Activated CD4-positive, alpha-beta T cell treated with anti-CD3 and anti-CD28 coated beads for 36 hours (primary cell): Measurements from ENCODE around the gene YJEFN3. TPM values are rescaled to one million over a fixed set of nuclear protein-coding genes. Genes with fewer than 3 reads are reported as not detected.
A peak's percentile ranks its signal among the peaks of the same experiment; 100 is the strongest.

ENCODE experiments used
- ATAC-seq: fragments of 200-7000 bp; cut with Tn5 transposase; one replicate; pipeline ENCODE4 v1.10.0; 2021; ENCODE audit warnings: mild to moderate bottlenecking, moderate library complexity
- CTCF ChIA-PET: fragments of 350-600 bp; sonication (Branson Sonifier 250); formaldehyde crosslinking; loops from one replicate; lab custom pipeline; 2021; ENCODE audit warnings: antibody characterized with exemption; lab: Charles Lee
- POLR2A ChIA-PET: fragments of 350-600 bp; sonication (Branson Sonifier 250); formaldehyde crosslinking; loops from one replicate; lab custom pipeline; 2021; ENCODE audit warnings: antibody characterized with exemption, inconsistent platforms; lab: Charles Lee
- DNase-seq: peaks from one replicate; pipeline ENCODE4 v3.0.0-alpha.2; 2020
- H3K27ac Mint-ChIP-seq: one replicate; pipeline ENCODE4 v1.8.0; 2021; ENCODE audit warnings: mixed read lengths
- H3K27me3 Mint-ChIP-seq: one replicate; pipeline ENCODE4 v1.8.0; 2021; ENCODE audit warnings: mixed read lengths
- H3K36me3 Mint-ChIP-seq: one replicate; pipeline ENCODE4 v1.8.0; 2021; ENCODE audit warnings: low read depth, mixed read lengths
- H3K4me1 Mint-ChIP-seq: one replicate; pipeline ENCODE4 v1.8.0; 2021; ENCODE audit warnings: mixed read lengths
- H3K4me3 Mint-ChIP-seq: one replicate; pipeline ENCODE4 v1.8.0; 2021; ENCODE audit warnings: mild to moderate bottlenecking, moderate library complexity, mixed read lengths
- H3K9me3 Mint-ChIP-seq: one replicate; pipeline ENCODE4 v1.8.0; 2021; ENCODE audit warnings: low read depth, mixed read lengths
- intact Hi-C, 2 experiments: fragments of 100-400 bp; cut with DNase I in 1 of 2; cut with micrococcal nuclease in 1 of 2; formaldehyde crosslinking; loops; one replicate each; pipeline versions ENCODE4 v1.14.2 to v1.15.1; 2022 to 2024; cut with DNase I, micrococcal nuclease
- total RNA-seq, 2 experiments: library from RNA; stranded (reverse); gene quantifications; one replicate each; pipeline ENCODE4 v1.2.3, GENCODE V29; 2021

Gene YJEFN3
- total RNA-seq, 2 experiments from 2014 or later = 10.7 to 11.4 TPM

GRCh38 chr19:19579533-19580361 lies 51.0 kb downstream of the YJEFN3 start:
- DNase-seq (peak; percentile 15), ATAC-seq (peak; percentile 36)
- intact Hi-C loops = no loop called here
- Mint-ChIP-seq H3K9me3 (no peaks in the 10 kb centered on the region), H3K4me3 (no peak overlapping the region), H3K36me3 (peaks cover 5% of the 10 kb centered on the region), H3K4me1 (peaks cover 6% of the 10 kb centered on the region), H3K27me3 (no peaks in the 10 kb centered on the region), H3K27ac (no peak overlapping the region)
- CTCF ChIA-PET = interaction anchor here (1.2 to 1.7 kb wide), 2 partner anchors 24 to 26 kb away, joined by 3 to 4 read pairs; no protein-coding TSS in a partner anchor
- POLR2A ChIA-PET = no interaction called here

DNA sequence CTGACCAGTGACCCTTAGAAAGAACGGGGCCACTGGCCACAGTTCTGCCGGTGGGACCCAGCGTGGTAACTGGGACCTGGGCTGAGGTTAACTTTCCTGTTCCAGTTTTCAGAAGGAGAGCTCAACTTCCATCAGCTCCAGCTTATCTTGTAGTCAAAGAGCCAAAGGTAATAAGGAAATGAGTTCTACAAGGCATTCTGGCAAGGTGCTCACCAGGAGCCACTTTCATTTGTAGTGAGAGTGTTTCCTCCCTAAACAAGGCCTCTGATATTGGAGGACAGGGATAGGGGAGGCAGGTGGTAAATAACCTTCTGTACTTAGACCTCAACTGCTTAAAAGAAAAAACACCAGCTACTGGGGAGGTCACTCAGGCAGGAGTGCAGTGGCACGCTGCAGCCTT lies 51.7 kb downstream of the YJEFN3 start:
- no peak overlapping the region for H3K4me3 Mint-ChIP-seq
- H3K4me1 Mint-ChIP-seq = peaks cover 6% of the 10 kb centered on the region
- H3K27me3 Mint-ChIP-seq = no peaks in the 10 kb centered on the region
- POLR2A ChIA-PET = no interaction called here
- intact Hi-C loops = no loop called here
- CTCF ChIA-PET = interaction anchor here (0.6 to 1.7 kb wide), 3 partner anchors 27 to 322 kb away, joined by 3 to 4 read pairs (median 4); no protein-coding TSS in a partner anchor
- peaks cover 6% of the 10 kb centered on the region for H3K36me3 Mint-ChIP-seq
- ATAC-seq (no peak), DNase-seq (no peak)
- no peaks in the 10 kb centered on the region for H3K9me3 Mint-ChIP-seq
- peak overlapping the region; percentile 37 for H3K27ac Mint-ChIP-seq

- POLR2A ChIA-PET = no interaction called here
- intact Hi-C loops = no loop called here
These were observed 52.7 kb downstream of the YJEFN3 start for GRCh38 chr19:19581391-19581790.

DNA sequence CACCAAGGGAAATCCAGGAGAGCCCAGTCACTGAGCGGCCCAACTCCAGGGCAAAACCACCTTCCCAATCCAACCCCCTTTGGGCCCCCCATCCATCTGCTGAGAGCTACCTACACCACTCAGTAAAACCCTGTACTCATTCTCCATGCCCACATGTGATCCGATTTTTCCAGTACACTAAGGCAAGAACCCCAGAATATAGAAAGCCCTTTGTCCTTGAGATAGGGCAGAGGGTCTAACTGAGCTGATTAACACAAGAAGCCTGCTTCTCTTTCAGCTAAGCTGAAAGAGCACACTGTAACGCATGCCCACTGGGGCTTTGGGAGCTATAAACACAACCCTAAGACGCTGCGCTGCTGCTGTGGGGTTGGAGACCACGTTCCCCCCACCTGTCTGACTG lies 53.8 kb downstream of the YJEFN3 start:
- peaks cover 9% of the 10 kb centered on the region for H3K36me3 Mint-ChIP-seq
- H3K27ac Mint-ChIP-seq = no peak overlapping the region
- peaks cover 10% of the 10 kb centered on the region for H3K4me1 Mint-ChIP-seq
- intact Hi-C loops = no loop called here
- CTCF ChIA-PET = interaction anchor here (0.6 to 1.7 kb wide), 4 partner anchors 22 to 86 kb away, joined by 3 to 14 read pairs (median 6); partner anchors contain the start of gene ZNF101
- H3K4me3 Mint-ChIP-seq = no peak overlapping the region
- H3K9me3 Mint-ChIP-seq = no peaks in the 10 kb centered on the region
- DNase-seq = no peak
- H3K27me3 Mint-ChIP-seq = no peaks in the 10 kb centered on the region
- no peak for ATAC-seq
- POLR2A ChIA-PET = no interaction called here

More at GRCh38 chr19:19581391-19581790, 52.7 kb downstream of the YJEFN3 start:
- no peak overlapping the region for H3K27ac Mint-ChIP-seq
- H3K4me1 Mint-ChIP-seq = peaks cover 10% of the 10 kb centered on the region
- H3K4me3 Mint-ChIP-seq = no peak overlapping the region
- no peak for DNase-seq
- no peaks in the 10 kb centered on the region for H3K9me3 Mint-ChIP-seq
- CTCF ChIA-PET = interaction anchor here (1.7 kb wide), 1 partner anchor 27 kb away, joined by 14 read pairs; no protein-coding TSS in a partner anchor
- peaks cover 9% of the 10 kb centered on the region for H3K36me3 Mint-ChIP-seq
- H3K27me3 Mint-ChIP-seq = no peaks in the 10 kb centered on the region
- no peak for ATAC-seq

GRCh38 chr19:19584356-19584755 lies 55.6 kb downstream of the YJEFN3 start:
- Mint-ChIP-seq H3K36me3 (peaks cover 13% of the 10 kb centered on the region), H3K4me1 (peaks cover 24% of the 10 kb centered on the region), H3K4me3 (no peak overlapping the region), H3K9me3 (no peaks in the 10 kb centered on the region), H3K27ac (no peak overlapping the region), H3K27me3 (no peaks in the 10 kb centered on the region)
- DNase-seq (no peak), ATAC-seq (no peak)
- ChIA-PET POLR2A (no interaction called here), CTCF (no interaction called here)
- intact Hi-C loops = no loop called here

Other genes starting within 250 kb of the YJEFN3 start
- gene SUGP1, start 208.4 kb upstream of the YJEFN3 start, total RNA-seq = 10 to 100 TPM; 49.4 to 62.0 TPM
- 10 to 100 TPM; 33.3 to 45.7 TPM for gene MAU2, start 208.1 kb upstream of the YJEFN3 start, total RNA-seq
- 100 to 1,000 TPM; 123 to 139 TPM for gene GATAD2A, start 123.2 kb upstream of the YJEFN3 start, total RNA-seq
- 1 to 10 TPM; 3.8 to 4.4 TPM for gene TSSK6, start 13.4 kb upstream of the YJEFN3 start, total RNA-seq
- gene NDUFA13, start 12.7 kb upstream of the YJEFN3 start, total RNA-seq = 100 to 1,000 TPM; 310 to 323 TPM
- gene CILP2, start 9.4 kb downstream of the YJEFN3 start, total RNA-seq = under 1 TPM; 0.19 to 0.27 TPM
- 10 to 100 TPM; 19.4 to 21.2 TPM for gene PBX4, start 89.8 kb downstream of the YJEFN3 start, total RNA-seq
- 10 to 100 TPM; 21.6 to 33.2 TPM for gene LPAR2, start 99.3 kb downstream of the YJEFN3 start, total RNA-seq
- 10 to 100 TPM; 54.9 to 56.6 TPM for gene GMIP, start 114.7 kb downstream of the YJEFN3 start, total RNA-seq
- gene ATP13A1, start 134.8 kb downstream of the YJEFN3 start, total RNA-seq = 10 to 100 TPM; 61.8 to 71.2 TPM
- 10 to 100 TPM; 63.9 to 70.8 TPM for gene ZNF101, start 139.9 kb downstream of the YJEFN3 start, total RNA-seq
- gene ZNF14, start 204.2 kb downstream of the YJEFN3 start, total RNA-seq = 1 to 10 TPM; 9.2 TPM